A549 (cell line): ENCODE results near the gene PCDH9. TPM values are rescaled to one million over a fixed set of nuclear protein-coding genes. Genes with fewer than 3 reads are reported as not detected.

ENCODE experiments used
- ATAC-seq, 2 experiments: fragments of 200-7000 bp in 1 of 2; fragments of >200 bp in 1 of 2; cut with Nextera tagmentation in 1 of 2; cut with Tn5 transposase in 1 of 2; 3 replicates each; pipeline versions ENCODE4 v1.8.0 to v1.9.1; 2018 to 2020; ENCODE audit warnings: mild to moderate bottlenecking in 1 of 2, moderate library complexity in 1 of 2
- CTCF ChIA-PET: fragments of 300-600 bp; sonication (Branson Sonifier 250); formaldehyde crosslinking; extraction: SDS; loops from one replicate; lab custom pipeline; 2021; ENCODE audit warnings: antibody characterized with exemption, inconsistent platforms; lab: Yijun Ruan, JAX
- POLR2A ChIA-PET: fragments of 350-600 bp; formaldehyde crosslinking; extraction: SDS; loops from one replicate; lab custom pipeline; 2021; ENCODE audit warnings: antibody characterized with exemption, inconsistent platforms; lab: Yijun Ruan, JAX
- DNase-seq, 2 experiments: peaks; one replicate each; pipeline versions ENCODE4 v3.0.0 to v3.0.0-alpha.2; 2011 to 2016; ENCODE audit warnings: low read depth in 1 of 2, low spot score in 1 of 2
- FAIRE-seq: peaks from 2 replicates; lab custom pipeline; 2011; peaks lifted over from hg19 to GRCh38; lab: Jason Lieb, UNC
- H3K27ac ChIP-seq, 2 experiments: fragments of >200 bp; sonication (Bioruptor Twin); formaldehyde crosslinking; 3 replicates each; pipeline ENCODE4 v1.5.1; 2016 to 2017
- H3K4me1 ChIP-seq: fragments of >200 bp; sonication (Bioruptor Twin); formaldehyde crosslinking; 3 replicates; pipeline ENCODE4 v1.6.1; 2016
- H3K4me2 ChIP-seq: fragments of >200 bp; sonication (Bioruptor Twin); formaldehyde crosslinking; 3 replicates; pipeline ENCODE4 v1.6.1; 2016
- H3K4me3 ChIP-seq: fragments of >200 bp; sonication (Bioruptor Twin); formaldehyde crosslinking; 3 replicates; pipeline ENCODE4 v1.5.1; 2016
- H3K9me3 ChIP-seq: fragments of >200 bp; sonication (Bioruptor Twin); formaldehyde crosslinking; 3 replicates; pipeline ENCODE4 v1.6.1; 2016
- BCL3 ChIP-seq: fragments of >200 bp; sonication (Bioruptor Twin); formaldehyde crosslinking; IDR thresholded peaks from 3 replicates; pipeline ENCODE4 v1.6.1; 2016
- BHLHE40 ChIP-seq: IDR thresholded peaks from 2 replicates; pipeline ENCODE4 v1.6.1; 2012; ENCODE audit warnings: low read depth, low read length, inconsistent platforms
- CBX2 ChIP-seq: fragments of 200-600 bp; sonication (generic); IDR thresholded peaks from 2 replicates; pipeline ENCODE4 v1.6.1; 2016; ENCODE audit warnings: low read depth, mild to moderate bottlenecking, borderline replicate concordance
- CBX8 ChIP-seq: fragments of 200-600 bp; sonication (generic); IDR thresholded peaks from 2 replicates; pipeline ENCODE4 v1.6.1; 2016
- EHMT2 ChIP-seq: fragments of 200-600 bp; sonication (generic); IDR thresholded peaks from 2 replicates; pipeline ENCODE4 v1.6.1; 2016; ENCODE audit warnings: antibody characterized with exemption, low read depth, mild to moderate bottlenecking, moderate library complexity
- ELK1 ChIP-seq: fragments of 150-350 bp; IDR thresholded peaks from 2 replicates; pipeline ENCODE4 v1.6.1; 2014; ENCODE audit warnings: low read depth, mild to moderate bottlenecking, low read length
- EP300 ChIP-seq, 2 experiments: fragments of >200 bp; sonication (Bioruptor Twin); formaldehyde crosslinking; IDR thresholded peaks; 2 replicates in 1 of 2; 3 replicates in 1 of 2; pipeline ENCODE4 v1.6.1; 2016 to 2017
- ESRRA ChIP-seq: fragments of 150-350 bp; IDR thresholded peaks from 2 replicates; pipeline ENCODE4 v1.6.1; 2014; ENCODE audit warnings: mild to moderate bottlenecking, low read length, borderline replicate concordance
- FOSL2 ChIP-seq, 2 experiments: fragments of 450-650 bp in 1 of 2; fragments of >200 bp in 1 of 2; sonication (Bioruptor Twin) in 1 of 2; formaldehyde crosslinking; IDR thresholded peaks; 2 replicates each; pipeline versions ENCODE4 v1.5.0 to v1.6.1; 2016 to 2020; ENCODE audit warnings: mild to moderate bottlenecking in 1 of 2, moderate library complexity in 1 of 2
- HEYL ChIP-seq: fragments of 250-450 bp; sonication (Bioruptor Pico); IDR thresholded peaks from 2 replicates; pipeline ENCODE4 v1.8.0; 2021; ENCODE audit warnings: mild to moderate bottlenecking, moderate library complexity
- HMGXB4 ChIP-seq: fragments of 250-450 bp; sonication (Bioruptor Pico); IDR thresholded peaks from 2 replicates; pipeline ENCODE4 v1.5.0; 2021; ENCODE audit warnings: mild to moderate bottlenecking, moderate library complexity, borderline replicate concordance
- HOXA7 ChIP-seq: fragments of 250-450 bp; sonication (Bioruptor Pico); IDR thresholded peaks from 2 replicates; pipeline ENCODE4 v1.5.0; 2020; ENCODE audit warnings: mild to moderate bottlenecking, moderate library complexity
- HOXB13 ChIP-seq: fragments of 250-450 bp; sonication (Bioruptor Pico); IDR thresholded peaks from 2 replicates; pipeline ENCODE4 v1.5.0; 2020; ENCODE audit warnings: low read depth, mild to moderate bottlenecking, moderate library complexity
- HOXB5 ChIP-seq: fragments of 250-450 bp; sonication (Bioruptor Pico); IDR thresholded peaks from 2 replicates; pipeline ENCODE4 v1.5.0; 2020; ENCODE audit warnings: mild to moderate bottlenecking, moderate library complexity
- NPAS2 ChIP-seq: fragments of 250-450 bp; sonication (Bioruptor Pico); IDR thresholded peaks from 2 replicates; pipeline ENCODE4 v1.8.0; 2022; ENCODE audit warnings: mild to moderate bottlenecking, moderate library complexity, borderline replicate concordance
- RCOR1 ChIP-seq: fragments of 150-350 bp; IDR thresholded peaks from 2 replicates; pipeline ENCODE4 v1.6.1; 2014; ENCODE audit warnings: antibody characterized with exemption, low read length, low read depth
- SREBF2 ChIP-seq: fragments of 450-650 bp; IDR thresholded peaks from 2 replicates; pipeline ENCODE4 v1.6.1; 2014; ENCODE audit warnings: mild to moderate bottlenecking, moderate library complexity
- TP53 ChIP-seq: fragments of 250-450 bp; sonication (Bioruptor Pico); IDR thresholded peaks from 2 replicates; pipeline ENCODE4 v1.5.0; 2021; ENCODE audit warnings: mild to moderate bottlenecking, moderate library complexity
- USF2 ChIP-seq: fragments of 450-650 bp; IDR thresholded peaks from 2 replicates; pipeline ENCODE4 v1.6.1; 2014; ENCODE audit warnings: antibody characterized with exemption
- ZC3H11A ChIP-seq: fragments of 450-650 bp; IDR thresholded peaks from 2 replicates; pipeline ENCODE4 v1.6.1; 2014; ENCODE audit warnings: antibody characterized with exemption, mild to moderate bottlenecking
- ZFP36 ChIP-seq: fragments of 450-650 bp; IDR thresholded peaks from 2 replicates; pipeline ENCODE4 v1.6.1; 2014; ENCODE audit warnings: borderline replicate concordance; ENCODE audit not compliant: partially characterized antibody
- WGBS: methylation state at CpG from one replicate; pipeline ENCODE4 v1.1.6; 2017; ENCODE audit errors: missing lambda C conversion rate; 5-methylcytosine and 5-hydroxymethylcytosine counted together
- polyA plus RNA-seq, 4 experiments: library from polyadenylated mRNA; depleted of rRNA in 3 of 4; stranded (reverse); fragments of >200 nt; fragmentation: RNase III in 1 of 4; extraction: RNeasy Plus Mini Kit Qiagen cat#74134 plus additional on column Dnase treatment in 1 of 4; gene quantifications; 2 replicates in 3 of 4; 3 replicates in 1 of 4; pipeline ENCODE4 v1.2.3, GENCODE V29; 2011 to 2017

Gene PCDH9
- polyA plus RNA-seq, 2 of the 4 experiments (the other 2 are of a cell fraction) = 16.0 to 29.5 TPM

GRCh38 chr13:66811455-66811854 is 418.7 kb downstream of the PCDH9 start:
- ATAC-seq = no peak
- CTCF ChIA-PET = no interaction called here

GRCh38 chr13:66809485-66809884 is 420.7 kb downstream of the PCDH9 start:
- Histone ChIP-seq H3K27ac (no peak overlapping the region), H3K4me2 (no peak overlapping the region), H3K4me1 (peaks cover 17% of the 10 kb centered on the region; the same call in 2 of the 3 replicates), H3K9me3 (no peaks in the 10 kb centered on the region), H3K4me3 (no peak overlapping the region)
- CTCF ChIA-PET = no interaction called here
- POLR2A ChIA-PET = no interaction called here
- TF ChIP-seq ELK1 (no peak), SREBF2 (no peak), HOXA7 (CRISPR knock-in tag) (no peak), EP300 (IDR thresholded peaks at IDR 0.05) (no peak), ZC3H11A (no peak), NPAS2 (CRISPR knock-in tag) (no peak), BCL3 (no peak), HMGXB4 (no peak), EHMT2 (no peak), ESRRA (no peak), HOXB13 (CRISPR knock-in tag) (no peak), CBX8 (no peak), CBX2 (no peak), RCOR1 (no peak), TP53 (CRISPR knock-in tag) (no peak), HEYL (no peak)
- WGBS = 84% methylated on average over 1 of the region's 1 CpG
- no peak for FAIRE-seq
- no peak for DNase-seq
- ATAC-seq = no peak

More at GRCh38 chr13:66811455-66811854, 418.7 kb downstream of the PCDH9 start:
- H3K27ac ChIP-seq = no peak overlapping the region
- no peaks in the 10 kb centered on the region for H3K9me3 ChIP-seq
- no peak overlapping the region for H3K4me2 ChIP-seq
- DNase-seq (no peak), FAIRE-seq (no peak)
- H3K4me3 ChIP-seq = no peak overlapping the region
- no peaks in the 10 kb centered on the region for H3K4me1 ChIP-seq
- TF ChIP-seq TP53 (CRISPR knock-in tag) = no peak
- TF ChIP-seq ZFP36 = peak; percentile 98
- POLR2A ChIA-PET = no interaction called here

GRCh38 chr13:66807251-66807650 is 422.9 kb downstream of the PCDH9 start:
- FAIRE-seq = no peak

More at GRCh38 chr13:66807251-66807650, 422.9 kb downstream of the PCDH9 start:
- POLR2A ChIA-PET = no interaction called here
- Histone ChIP-seq H3K4me3 (no peak overlapping the region), H3K4me2 (no peak overlapping the region), H3K4me1 (peaks cover 24% of the 10 kb centered on the region), H3K27ac (no peak overlapping the region), H3K9me3 (no peaks in the 10 kb centered on the region)
- CTCF ChIA-PET = no interaction called here
- no peak for TF ChIP-seq HMGXB4
- no peak for TF ChIP-seq FOSL2 (IDR thresholded peaks at IDR 0.05)
- TF ChIP-seq FOSL2 (CRISPR knock-in tag; IDR thresholded peaks at IDR 0.05) = no peak
- TF ChIP-seq BHLHE40 = no peak
- no peak for TF ChIP-seq HOXB5 (CRISPR knock-in tag)
- no peak for TF ChIP-seq USF2
- TF ChIP-seq ESRRA = no peak
- no peak for TF ChIP-seq TP53 (CRISPR knock-in tag)
- ATAC-seq (no peak), DNase-seq (no peak)
- 95% methylated on average over 1 of the region's 1 CpG for WGBS
